Umbilical cord (tissue), 2 donors: Measurements from ENCODE around the gene THBS1. TPM values are rescaled to one million over a fixed set of nuclear protein-coding genes. Genes with fewer than 3 reads are reported as not detected.

Experiments used
- DNase-seq: peaks from one replicate; pipeline ENCODE4 v3.0.0-alpha.2; 2015; ENCODE audit warnings: low spot score
- total RNA-seq: library from RNA; depleted of rRNA; stranded (reverse); fragments of >200 nt; gene quantifications from one replicate; pipeline ENCODE4 v1.2.3, GENCODE V29; 2014; ENCODE audit warnings: low replicate concordance; ENCODE audit not compliant: insufficient read depth

Gene THBS1
- total RNA-seq, 1 donor from 2014 or later: 1,162 TPM

DNA sequence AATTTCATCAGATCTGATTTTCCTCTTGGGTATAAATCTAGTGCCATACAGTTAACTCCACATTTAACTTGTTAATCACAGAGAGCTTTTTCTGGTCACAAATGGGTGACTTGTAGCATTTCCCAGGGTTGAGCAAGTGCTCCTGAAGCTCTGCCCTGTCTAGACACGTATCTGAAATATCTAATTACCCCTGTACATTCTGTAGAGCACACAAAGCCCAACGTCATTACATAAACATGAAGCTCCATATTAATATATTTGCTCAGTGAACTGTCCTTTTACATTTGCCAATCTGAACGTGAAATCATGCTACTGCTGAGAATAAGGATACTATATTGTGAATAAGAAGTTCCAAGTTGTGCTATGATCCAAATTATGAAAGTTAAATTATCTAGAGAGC is 49.0 kb downstream of the THBS1 start:
- DNase-seq: no peak

DNA sequence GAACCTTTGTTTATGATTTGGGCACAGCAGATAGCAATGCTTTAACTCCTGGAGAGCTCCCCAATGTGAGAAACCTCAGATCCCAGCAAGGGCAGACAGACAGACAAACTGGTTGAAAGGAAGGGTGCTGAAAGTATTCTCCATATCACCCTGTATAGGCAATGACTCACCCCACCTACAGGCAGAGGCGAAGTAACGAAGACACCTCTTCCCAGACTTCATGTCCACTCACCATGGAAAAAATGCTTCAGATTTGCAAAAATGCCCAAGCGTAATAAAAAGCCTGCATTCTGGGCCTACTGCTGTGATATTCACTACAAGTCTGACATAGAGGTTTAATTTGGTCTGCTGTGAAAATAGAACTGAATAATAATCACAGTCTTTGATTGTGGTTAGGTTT is 50.5 kb downstream of the THBS1 start:
- no peak for DNase-seq

DNA sequence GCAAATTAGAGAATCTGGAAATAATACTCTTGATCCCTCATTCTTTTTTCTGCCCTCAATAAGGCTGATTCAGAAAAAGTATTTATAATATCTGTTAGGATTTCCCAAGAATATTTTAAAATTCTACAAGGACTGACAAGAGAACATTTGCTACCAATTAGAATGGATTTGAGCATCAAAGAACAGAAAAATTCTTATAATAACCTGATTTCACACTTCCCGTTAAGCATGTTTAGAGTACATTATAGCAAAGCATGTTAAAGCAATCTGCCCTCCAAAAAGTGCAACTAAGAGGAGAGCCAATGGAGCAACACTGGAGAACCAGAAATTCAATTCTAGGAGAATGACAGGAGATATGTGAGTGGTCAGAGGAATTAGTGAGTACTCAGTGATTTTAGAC is 57.2 kb downstream of the THBS1 start:
- DNase-seq: no peak

DNA sequence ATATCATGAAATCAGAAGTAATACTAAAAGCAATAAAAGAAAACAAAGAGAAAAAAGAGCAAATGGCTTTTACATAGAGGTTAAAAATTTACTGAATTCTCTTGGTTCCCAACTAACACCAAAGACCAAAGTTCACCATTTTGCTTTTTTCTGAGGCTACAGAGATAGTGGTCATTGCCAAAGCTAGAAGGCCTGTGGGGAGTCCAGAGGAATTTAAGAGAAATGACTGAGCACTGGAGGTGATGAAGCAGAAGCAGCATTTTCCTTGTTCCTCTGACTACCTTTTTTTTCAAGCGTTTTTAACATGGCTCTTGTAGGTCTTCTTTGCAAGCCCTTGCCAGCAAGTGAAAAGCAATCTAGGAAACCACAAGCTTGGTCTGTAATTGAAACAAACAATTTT is 58.2 kb downstream of the THBS1 start:
- no peak for DNase-seq

DNA sequence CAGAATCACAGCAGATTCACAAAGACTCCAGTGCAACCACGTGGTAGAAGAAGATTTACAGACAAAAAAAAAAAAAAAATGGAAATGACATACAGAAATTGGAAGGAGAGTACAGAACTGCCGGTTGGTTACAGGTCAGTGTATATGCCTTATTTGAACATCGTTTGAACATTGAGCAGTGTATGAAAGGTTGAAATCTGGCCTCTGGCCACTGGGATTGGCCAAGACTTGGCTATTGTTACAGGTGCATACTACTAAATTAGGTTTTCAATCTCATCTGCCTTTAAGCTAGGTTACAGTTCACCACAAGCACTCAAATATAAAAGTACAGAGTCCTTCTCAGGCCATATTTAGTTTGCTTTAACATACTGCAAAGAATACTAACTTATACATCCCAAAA is 59.8 kb downstream of the THBS1 start:
- DNase-seq: no peak

GRCh38 chr15:39641191-39641889 is 60.5 kb downstream of the THBS1 start:
- peak; percentile 27 for DNase-seq

DNA sequence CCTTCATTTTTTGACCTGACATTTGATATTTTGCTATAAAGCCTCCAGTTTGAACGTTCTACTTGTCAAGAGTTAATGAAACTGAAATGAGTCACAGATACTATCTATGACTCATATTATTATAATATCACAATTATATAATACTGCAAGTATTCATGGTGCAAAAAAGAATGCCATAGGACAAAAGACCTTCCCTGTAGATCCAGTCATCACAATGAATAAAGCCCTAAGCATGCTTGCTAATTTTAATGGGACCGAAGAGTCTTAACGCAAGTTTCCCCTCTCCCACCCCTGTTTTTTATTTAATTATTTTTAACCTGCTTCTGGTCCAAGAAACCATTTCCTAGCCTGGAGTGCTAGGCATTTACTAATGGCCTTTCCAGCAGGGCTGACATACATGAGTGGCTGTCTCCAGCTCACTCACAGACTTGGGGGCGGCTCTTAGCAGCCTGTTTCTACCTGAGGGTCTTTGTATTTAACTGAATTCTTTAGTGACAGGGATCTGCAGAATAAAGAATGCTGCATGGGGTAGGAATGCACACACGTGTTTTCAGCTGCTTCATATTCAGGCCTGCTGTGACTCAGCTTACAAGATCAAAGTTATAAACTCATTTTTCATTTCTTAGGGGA is 61.2 kb downstream of the THBS1 start:
- peak; percentile 72 for DNase-seq

- no peak for DNase-seq
Measured at GRCh38 chr15:39643727-39644126, 62.8 kb downstream of the THBS1 start.

- no peak for DNase-seq
Measured at GRCh38 chr15:39644136-39644535, 63.3 kb downstream of the THBS1 start.

DNA sequence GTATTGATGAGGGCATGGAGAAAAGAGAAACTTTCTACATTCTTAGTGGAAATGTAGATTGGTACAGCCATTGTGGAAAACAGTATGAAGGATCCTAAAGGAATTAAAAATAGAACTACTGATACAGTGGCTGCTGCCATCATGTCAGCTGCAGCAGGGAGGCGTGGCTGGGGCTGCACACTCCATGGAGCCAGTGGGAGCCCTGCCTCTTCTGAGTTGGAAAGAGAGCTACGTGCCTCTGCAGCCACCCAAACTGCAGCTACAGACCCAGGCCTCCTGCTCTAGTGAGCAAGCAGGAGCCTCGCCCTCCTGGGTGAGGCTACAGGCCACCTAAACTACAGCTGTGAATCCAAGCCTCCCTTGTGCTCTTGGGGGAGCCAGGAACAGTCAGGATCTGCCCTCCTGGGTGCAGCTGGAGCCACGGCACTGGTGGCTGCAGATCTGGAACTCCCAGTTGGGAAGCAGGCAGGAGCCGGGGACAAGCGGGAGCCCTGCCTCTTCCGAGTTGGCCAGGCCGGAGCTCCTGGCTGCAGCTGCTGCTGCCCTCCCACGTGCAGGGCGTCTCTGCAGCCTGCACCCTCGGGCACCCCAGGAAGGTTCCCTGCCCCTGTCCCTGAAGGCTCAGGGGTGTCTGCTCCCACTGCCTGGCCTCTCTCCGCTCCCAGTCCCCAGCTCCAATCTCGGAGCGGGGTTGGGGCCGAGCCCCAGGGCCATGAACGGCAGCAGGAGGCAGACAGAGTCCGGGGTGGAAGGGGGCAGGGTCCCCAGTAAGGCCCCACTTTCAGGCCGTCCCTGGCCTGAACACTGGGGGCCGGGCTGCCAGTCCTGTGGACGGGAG is 64.5 kb downstream of the THBS1 start:
- DNase-seq: no peak

DNA sequence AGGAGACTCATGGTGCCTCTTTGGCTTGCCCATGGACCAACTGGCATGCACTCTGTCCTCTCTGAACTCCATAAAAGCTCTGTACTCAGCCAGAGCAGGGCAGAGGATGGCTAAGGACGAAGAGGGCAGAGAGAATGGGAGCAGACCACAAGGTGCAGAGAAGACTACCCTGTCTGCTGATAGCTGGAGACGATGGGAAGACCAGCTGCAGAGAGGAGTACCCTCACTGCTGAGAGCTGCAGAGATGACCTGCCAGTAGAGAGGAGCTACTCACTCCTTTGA is 65.0 kb downstream of the THBS1 start:
- DNase-seq: no peak

- DNase-seq: no peak
Measured at GRCh38 chr15:39646425-39646824, 65.5 kb downstream of the THBS1 start.

Other genes with a start within 250 kb of the THBS1 start
- 1.9 TPM for gene FSIP1, start 201.8 kb downstream of the THBS1 start, total RNA-seq